SKM-1 treated with dmso at 0.1 percent for 144 hours (cell line): ENCODE results near the gene TEPSIN.
A peak's percentile ranks its signal among the peaks of the same experiment; 100 is the strongest.

ENCODE experiments used
- DNase-seq: peaks from one replicate; lab custom pipeline; 2025; ENCODE audit not compliant: unreplicated experiment; lab: John Stamatoyannopoulos, UW

The TEPSIN gene

DNA sequence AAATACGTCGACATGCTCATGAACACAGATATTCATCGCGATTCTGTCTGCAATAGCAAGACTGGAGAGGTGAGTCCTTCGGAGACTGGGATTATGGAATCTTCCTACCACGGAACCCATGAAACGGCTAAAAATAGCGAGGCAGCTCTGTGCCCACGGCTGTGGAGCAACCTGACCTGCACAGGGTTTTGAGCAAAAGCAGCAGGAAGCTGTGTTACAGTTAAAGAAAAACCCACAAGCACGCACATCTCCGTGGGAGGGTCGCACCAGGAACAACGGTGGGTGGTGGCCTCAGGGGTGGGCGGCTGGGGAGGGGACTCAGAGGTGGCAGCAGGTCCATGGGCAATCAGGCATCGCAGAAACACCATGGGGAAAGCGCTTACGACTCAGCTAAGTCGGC is 31.4 kb upstream of the TEPSIN start:
- no peak for DNase-seq

DNA sequence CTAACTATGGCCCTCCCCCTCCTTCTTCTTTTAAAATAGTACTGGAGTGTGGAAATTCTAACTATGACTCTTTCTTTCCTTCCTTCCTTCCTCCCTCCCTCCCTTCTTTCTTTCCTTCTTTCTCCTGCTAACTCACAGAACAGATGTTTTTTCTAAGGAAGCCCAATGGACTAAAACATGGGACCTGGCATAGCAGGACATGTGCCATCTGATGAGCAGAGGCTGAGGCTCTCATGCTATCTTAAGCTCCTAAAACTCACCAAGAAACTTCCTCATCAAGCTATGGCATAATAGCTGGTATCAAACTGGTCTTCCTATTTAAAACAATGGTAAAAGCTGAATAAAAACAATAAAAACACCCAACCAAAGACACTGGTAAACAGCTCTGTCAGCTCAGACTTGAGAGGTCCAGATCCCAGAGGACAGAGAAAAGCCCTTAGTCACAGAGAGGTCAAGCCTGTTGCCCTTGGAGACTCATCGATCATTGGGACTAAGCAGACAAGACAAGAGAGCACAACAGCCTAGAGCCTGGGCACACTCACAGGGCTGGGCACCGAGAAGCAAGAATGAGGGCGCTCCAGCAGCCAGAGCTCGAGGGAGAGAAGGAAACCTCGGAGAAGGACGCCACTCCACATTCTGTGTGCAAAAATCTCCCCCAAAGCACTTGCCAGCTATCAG is 28.7 kb upstream of the TEPSIN start:
- DNase-seq = no peak

DNA sequence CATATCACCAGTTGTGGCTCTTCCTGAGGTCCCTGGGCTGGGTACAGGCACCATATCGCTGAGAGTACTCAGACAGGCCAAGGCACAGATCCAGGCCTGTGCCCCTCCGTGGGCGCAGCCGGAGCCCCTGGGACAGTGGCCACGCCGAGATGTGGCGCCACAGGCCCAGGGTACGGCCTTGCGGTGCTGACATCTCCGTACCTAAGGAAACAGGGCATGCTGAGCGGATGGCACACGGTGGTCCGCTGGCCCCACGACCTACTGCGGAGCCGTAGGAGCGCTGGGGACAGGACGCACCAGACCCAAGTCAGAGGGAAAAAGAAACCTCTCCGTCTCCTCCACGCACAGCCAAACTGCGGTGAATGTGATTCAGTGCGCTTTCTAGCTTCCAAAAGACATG is 26.7 kb upstream of the TEPSIN start:
- DNase-seq = no peak

DNA sequence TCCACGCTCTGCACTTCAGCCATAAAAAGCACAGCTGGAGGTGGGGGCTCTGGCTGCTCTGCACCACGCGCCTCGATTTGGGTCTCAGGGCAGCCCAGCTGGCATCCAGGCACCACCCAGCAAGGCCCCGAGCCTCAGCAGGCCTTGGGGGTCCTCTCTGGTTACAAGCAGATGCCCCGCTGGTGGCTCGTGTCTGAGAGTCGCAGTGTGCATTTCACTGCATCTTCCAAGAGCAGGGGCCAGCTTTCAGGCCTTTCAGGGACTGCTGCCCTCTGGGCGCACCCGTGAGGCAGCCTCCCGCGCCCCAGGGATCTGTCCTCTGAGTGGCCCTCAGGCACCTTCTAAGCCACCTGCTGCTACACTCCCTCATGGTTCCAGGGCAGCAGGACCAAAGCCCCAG is 25.8 kb upstream of the TEPSIN start:
- no peak for DNase-seq

DNA sequence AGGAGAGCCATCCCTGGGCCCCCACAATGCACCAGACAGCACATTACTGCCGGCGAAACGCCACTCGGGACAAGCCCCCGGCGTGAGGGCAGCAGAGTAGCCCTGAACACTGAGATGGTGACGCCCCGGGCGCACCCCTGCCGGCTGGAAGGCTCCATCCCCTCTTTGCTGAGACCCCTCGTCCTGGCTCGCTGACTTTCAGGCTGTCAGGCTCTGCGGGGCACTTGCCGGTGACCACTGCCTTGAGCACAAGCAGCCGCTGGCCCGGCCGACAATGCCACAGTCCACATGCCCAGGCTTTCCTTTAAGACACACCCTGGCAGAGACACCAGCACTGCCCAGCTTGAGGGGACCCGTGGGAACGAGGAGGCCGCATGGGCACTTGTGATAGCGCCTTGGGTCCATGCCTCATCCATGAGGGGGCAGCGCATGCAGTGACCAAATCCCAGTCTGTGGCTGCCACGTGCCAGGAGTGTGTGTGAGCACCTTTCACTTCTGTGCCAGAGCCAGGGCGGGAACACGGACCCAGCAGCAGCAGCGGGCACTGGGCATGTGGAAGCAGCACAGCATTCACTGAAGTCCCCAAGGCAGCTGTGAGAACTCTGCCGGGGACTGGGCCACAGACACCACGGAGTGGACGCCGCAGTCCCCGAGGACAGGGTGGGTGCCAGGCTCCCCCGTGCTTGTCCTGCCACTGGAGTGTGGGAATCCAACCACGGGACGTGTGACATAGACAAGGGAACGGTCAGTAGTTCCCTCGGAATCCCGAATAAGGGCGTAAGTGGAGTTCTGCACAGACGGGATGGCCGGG is 24.7 kb upstream of the TEPSIN start:
- DNase-seq = no peak

DNA sequence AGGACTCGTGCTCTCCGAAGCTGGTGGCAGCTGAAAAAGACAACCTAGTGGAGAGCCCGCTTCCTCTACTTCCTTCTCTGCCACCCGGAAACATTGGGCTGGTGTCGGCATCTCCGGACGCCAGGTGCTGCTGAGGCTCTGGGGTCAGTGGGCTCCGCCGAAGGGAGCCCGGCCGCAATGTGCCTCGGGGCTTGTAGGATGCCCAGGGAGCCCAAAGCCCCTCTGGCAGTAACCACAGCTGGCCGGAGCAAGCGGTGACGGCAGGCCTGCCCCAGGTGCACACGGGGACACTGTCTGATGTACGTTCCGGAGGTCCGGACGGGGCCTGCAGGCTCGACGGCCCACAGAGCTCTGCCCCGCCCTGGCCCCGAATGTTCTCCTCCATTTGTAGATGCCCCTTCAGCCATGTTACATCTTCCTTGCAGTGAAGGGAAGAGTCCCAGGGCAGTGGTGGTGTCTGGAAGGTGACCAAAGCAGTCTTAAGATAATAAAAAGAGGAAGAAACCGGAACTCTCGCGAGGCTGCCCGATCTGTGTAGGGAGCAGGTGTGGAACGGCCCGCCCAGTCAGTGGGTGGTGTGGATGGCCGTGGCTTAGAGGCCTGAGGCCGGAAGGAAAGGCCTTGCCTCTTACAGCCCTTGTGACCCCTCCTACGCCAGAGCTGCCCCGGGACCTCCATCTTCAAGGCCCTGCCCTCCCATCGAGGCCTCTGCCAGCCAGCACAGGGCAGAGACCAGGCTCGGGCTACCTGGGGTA is 22.9 kb upstream of the TEPSIN start:
- no peak for DNase-seq

DNA sequence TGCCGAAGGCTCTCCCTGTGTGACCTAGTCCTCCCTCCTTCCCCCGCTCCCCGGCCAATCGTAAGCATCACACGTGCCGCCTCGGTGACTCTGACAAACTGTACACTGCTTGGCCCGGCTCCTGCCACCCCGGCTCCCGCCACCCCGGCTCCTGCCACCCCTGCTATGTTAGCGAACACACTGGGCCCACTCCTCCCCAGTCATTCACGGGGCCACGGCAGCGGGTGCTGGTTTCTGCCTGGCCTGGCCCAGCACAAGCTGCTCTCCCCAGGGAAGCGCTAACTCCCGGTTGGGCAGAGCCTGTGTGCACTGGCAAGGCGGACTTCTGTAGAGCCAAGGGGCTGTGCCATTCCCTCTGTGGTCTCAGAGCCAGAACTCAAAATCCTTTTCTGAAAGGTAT is 22.2 kb upstream of the TEPSIN start:
- no peak for DNase-seq

DNA sequence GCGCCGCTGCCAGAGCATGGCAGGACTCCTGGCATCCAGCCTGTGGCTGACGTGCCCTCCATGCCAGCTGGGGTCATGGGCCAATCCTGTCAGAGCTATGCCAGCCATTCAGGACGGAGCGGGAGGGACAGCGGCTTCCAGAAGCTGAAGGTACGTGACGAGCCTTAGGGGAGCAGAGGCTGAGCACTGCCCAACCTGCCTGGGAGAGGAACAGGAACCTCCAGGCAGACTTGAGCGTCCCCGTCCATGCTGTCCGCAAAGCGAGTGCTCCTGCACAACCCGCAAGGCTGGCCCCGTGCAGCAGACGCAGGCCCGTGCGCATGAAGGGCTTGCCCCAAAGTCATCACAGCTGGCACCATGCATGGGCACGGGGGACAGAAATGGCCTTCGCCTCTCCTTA is 21.8 kb upstream of the TEPSIN start:
- DNase-seq = no peak

DNA sequence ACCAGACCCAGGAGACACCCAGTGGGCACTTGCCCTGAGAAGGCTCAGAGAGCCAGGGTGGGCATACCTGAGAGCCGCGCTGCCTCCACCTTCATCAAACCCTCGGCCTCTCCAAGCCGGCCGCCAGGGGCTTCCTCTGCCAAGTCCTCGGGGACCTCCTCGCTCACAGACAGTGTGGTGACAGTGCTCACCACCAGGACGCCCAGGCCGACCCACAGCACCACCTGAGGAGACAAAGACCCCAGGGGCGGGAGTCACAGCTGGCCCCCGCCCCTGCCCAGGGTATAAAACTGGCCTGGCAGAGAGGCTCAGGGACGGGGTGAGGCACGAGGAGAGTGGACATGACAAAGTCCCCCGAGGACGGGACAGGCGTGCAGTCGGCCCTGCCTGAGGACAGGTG is 21.3 kb upstream of the TEPSIN start:
- DNase-seq = no peak

DNA sequence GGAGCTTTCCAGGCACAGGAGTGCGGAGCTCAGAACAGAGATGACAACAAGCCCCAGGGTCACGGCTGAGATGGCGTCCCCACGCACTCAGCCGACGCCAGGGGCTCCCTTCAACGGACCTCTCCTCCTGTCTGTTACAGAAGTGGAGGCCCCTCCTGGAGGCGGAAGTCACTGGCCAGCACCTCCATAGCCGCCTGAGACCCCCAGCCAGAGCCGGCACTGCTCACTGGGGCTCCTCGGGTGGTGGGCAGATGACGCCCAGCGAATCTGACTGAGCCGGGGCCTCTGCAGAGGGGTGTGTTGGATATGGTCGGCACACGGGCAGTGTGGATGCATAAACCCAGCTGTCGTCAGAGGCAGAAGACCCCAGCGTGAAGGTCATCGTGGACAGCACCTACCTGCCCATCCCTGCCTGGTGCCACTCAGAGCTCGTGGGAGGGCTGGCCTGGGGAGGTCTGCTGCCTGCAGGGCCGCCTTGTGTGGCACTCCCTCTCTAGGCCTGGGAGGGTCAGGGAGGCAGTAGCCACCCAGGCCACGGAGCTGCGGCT is 20.3 kb upstream of the TEPSIN start:
- DNase-seq = no peak

DNA sequence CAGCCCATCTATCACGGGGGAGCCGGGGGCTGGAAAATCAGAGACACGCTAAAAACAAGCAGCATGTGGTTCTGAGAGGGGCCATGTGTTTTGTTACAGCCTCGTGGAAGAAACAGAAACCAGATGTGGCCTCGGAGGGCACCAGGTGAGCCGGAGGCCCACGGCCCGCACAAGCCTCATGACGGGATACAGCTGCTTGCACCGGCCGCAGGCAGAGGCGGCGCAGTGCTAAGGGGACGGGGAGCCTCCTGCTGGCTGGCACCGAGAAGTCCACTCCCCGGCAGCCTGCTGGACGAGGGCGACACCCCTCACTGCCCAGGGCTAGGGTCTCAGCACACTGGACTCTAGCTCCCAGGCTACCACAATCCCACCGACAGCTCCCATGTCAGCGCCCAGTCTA is 19.4 kb upstream of the TEPSIN start:
- no peak for DNase-seq

DNA sequence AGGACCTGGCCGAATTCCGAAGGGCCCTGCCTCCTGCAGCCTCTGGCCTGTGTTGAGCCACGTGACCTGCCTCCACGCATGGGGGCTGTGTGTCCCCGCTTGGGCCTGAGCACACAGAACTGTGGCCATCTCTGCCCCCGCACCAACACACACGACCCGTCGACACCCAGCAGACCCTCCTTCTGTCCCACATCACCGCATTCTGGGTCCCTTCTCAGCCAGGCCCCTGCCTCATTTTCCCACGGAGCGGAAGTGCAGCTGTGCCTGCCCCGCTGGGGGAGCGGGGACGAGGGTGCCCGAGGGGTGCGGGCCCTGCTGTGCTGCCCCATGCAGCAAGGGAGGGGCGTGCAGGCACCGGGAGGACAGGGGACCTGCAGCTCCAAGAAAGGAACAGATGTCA is 18.7 kb upstream of the TEPSIN start:
- no peak for DNase-seq

DNA sequence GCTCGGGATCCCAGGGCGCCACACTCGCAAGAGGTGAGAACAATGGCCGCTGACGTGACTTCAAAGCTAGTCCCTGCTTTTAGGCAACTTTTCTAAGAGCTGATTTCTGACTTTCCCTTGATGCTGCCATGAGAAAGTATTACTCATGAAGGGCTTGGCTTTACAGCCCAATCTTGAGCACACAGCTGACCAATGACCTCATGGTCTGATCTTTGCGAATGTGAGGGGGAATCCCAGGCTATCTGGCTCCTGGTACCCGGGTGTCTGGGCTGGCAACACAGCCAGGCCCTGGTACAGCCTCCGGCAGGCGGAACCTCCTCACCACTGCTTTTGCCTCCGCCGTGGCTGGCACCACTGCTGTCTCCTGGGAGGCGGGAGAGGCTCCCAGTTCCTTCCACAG is 17.8 kb upstream of the TEPSIN start:
- no peak for DNase-seq

DNA sequence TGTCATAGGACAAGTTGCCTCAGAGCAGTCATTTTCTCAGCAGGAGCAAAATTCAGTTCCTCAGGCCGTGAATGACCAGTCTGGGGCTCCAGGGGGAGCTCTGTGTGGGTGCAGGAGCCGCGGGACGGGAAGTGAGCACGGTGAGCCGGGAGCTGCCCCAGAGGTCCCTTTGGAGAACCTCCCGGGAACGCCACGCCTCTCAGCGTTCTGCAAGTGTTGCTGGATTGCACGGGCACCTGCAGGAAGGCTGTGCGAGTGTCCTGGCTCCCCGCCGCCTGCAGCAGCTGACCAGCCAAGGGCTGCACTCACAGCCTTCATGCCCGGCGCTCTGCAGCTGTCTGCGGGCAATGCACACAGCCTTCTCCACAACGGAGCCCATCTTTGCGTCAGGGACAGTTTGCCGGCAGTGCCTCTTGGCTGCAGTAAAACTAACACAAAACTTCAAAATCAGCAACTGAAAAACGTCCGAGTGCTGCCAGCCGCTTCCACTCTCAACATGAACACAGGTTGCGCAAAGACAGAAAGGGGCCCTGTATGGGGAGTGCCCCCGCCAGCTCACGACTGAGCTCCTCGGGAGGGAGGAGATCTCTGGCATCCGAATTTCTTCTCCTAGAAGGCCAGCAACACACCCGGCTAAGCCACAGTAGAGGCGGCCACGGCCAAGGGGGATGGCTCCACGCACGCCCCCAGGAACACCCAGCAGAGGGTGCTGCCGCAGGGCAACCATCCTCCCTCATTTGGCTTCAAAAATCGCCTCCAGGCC is 16.3 kb upstream of the TEPSIN start:
- peak; percentile 78 for DNase-seq

DNA sequence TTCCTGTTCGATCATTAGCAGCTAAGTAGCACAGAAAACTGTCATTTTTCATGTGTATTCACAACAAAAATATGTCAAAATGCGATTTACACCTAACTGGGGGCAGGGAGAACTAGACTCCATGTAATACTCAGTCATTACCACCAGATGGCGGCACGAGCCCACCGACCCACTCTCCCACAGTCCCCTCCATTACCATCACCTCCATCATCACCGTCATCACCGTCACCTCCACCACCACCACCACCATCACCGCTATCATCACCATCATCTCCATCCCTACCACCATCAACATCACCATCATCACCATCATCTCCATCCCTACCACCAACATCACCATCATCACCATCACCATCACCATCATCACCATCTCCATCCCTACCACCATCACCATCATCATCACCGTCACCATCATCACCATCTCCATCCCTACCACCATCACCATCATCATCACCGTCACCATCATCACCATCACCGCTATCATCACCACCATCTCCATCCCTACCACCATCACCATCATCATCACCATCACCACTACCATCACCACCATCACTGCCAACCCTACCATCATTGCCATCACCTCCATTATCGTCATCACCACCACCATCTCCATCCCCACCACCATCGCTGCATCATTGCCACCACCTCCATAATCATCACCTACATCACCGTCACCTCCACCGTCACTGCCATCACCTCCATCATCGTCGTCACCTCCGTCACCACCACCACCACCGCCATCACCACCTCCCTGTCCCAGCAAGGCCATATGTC is 14.7 kb upstream of the TEPSIN start:
- peak; percentile 32 for DNase-seq

DNA sequence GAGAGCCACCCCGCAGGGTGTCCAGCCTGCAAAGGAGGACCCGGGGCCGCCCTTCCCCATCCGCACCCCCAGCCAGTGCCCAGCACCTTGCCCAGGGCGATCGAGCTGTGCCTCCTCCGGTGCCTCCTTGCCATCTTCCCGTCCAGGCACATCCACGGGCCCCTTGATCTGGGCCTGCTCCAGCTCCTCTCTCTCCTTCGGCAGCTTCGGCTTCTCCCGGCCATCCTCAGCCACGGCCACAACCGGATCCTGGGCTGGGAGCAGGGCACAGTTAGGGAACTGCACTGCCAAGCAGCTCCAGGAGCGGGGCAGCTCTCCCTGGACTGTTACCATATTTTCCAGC is 14.1 kb upstream of the TEPSIN start:
- DNase-seq = no peak

DNA sequence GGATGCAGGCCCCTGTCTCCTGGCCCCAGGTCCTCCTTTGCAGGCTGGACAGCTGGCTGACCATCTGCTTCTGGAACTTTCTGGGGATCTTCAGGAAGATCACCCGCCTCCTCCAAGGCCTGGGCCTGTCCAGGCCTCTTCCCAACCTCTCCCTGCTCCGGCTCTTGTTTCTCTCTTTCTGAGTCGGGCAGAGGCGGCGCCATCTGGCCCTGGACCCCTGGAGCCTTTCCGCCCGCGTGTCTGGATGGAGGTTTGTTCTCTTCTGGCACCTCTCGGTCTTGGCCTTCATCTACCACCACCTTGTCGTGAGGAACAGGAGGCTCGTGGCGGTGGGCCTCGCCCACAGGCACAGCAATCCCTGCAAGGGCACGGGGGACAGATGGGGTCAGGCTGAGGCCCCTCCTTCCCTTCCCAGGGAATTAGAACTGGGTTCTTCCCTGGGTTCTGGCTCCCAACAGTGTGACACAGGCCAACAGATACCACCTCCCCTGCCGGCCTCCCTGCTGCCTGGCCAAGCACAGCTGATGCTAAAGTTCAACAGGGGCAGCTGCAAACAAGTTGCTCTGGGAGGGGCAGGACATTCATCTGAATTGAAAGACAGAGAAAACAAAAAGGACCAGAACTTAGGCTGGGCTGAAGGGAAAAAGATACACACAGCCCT is 13.6 kb upstream of the TEPSIN start:
- no peak for DNase-seq

DNA sequence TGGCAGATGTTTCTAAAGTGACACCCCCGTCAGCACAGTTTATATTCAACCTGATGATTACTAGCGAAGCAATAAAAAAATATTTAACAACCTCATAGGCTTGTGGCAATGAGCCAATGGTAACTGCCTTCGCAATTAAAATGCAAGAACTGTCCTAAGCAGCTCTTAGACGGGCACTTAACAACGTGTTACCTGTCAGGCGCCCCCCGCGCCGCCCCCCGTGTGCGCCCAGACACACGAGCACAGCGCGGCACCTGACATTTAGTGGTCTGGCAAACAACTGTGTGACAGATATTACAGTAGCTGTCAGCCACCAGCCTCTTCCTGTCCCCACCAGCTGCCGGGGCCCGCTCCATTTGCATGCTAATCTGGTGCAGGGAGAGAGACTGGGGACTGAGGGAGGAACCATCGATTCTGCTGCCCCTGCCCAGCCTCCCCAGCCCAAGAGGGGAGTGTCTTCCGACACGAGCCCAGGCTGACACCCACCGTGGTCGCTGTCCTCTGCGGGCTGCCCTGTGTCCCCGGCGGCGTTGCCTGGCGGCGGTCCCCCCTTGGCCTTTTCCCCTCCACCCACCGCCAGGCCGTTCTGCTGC is 12.9 kb upstream of the TEPSIN start:
- no peak for DNase-seq

DNA sequence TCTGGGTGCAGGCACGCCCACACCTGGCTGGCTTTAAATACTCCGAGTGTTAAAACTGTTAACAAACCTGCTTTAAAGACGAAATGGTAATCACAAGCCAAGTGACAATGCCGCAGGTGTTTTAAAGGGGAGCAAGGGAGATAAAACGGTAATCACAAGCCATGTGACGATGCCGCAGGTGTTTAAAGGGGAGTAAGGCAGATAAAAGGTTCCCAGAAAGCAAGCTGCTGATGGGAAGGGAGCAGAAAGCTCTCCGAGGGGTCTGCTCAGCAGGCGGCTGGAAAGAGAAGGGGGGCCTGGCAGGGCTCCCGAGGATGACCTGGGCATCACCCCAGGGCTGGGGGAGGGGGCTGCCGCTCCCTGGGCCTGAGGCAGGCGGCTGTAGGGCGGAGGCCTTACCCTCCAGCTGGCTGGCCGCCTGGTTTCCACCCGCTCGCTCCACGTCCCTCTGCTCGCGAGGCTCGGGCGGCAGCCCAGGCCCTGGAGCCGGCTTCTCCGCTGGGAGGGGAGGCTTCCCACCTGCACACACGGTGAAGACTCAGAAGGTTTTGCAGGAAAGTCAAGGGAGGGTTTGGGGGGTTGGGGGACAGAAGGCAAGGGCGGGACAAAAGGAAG is 12.3 kb upstream of the TEPSIN start:
- no peak for DNase-seq
